Measurements from ENCODE around the gene MYLK4.
A peak's percentile ranks its signal among the peaks of the same experiment; 100 is the strongest.

MYLK4 gene

GRCh38 chr6:2780102-2780737 is 29.5 kb upstream of the MYLK4 start:
- no peak overlapping the region for H3K4me3 ChIP-seq (ENCODE audit: low read length)
- no peak for TF ChIP-seq CTCF (conservative IDR thresholded peaks at IDR 0.05; ENCODE audit: low read length)
- no peak for DNase-seq (ENCODE audit: low read depth)

- no peak overlapping the region for H3K4me3 ChIP-seq (ENCODE audit: low read length)
- no peak for DNase-seq (ENCODE audit: low read depth)
- TF ChIP-seq CTCF (conservative IDR thresholded peaks at IDR 0.05; ENCODE audit: low read length): no peak
These were observed 26.5 kb upstream of the MYLK4 start for GRCh38 chr6:2777249-2777648.

- DNase-seq (ENCODE audit: low read depth): no peak
- TF ChIP-seq CTCF (conservative IDR thresholded peaks at IDR 0.05; ENCODE audit: low read length): no peak
- H3K4me3 ChIP-seq (ENCODE audit: low read length): no peak overlapping the region
These were observed 24.3 kb upstream of the MYLK4 start for GRCh38 chr6:2775003-2775402.

- H3K4me3 ChIP-seq (ENCODE audit: low read length): no peak overlapping the region
- peak; percentile 61 for DNase-seq (ENCODE audit: low read depth)
- no peak for TF ChIP-seq CTCF (conservative IDR thresholded peaks at IDR 0.05; ENCODE audit: low read length)
These were observed 22.7 kb upstream of the MYLK4 start for GRCh38 chr6:2773449-2773848.

- TF ChIP-seq CTCF (conservative IDR thresholded peaks at IDR 0.05; ENCODE audit: low read length): no peak
- DNase-seq (ENCODE audit: low read depth): no peak
- H3K4me3 ChIP-seq (ENCODE audit: low read length): no peak overlapping the region
These were observed 22.1 kb upstream of the MYLK4 start for GRCh38 chr6:2772840-2773239.

GRCh38 chr6:2771079-2771478 is 20.4 kb upstream of the MYLK4 start:
- no peak for TF ChIP-seq CTCF (conservative IDR thresholded peaks at IDR 0.05; ENCODE audit: low read length)
- no peak for DNase-seq (ENCODE audit: low read depth)
- no peak overlapping the region for H3K4me3 ChIP-seq (ENCODE audit: low read length)

GRCh38 chr6:2770171-2770570 is 19.4 kb upstream of the MYLK4 start:
- no peak overlapping the region for H3K4me3 ChIP-seq (ENCODE audit: low read length)
- DNase-seq (ENCODE audit: low read depth): no peak
- no peak for TF ChIP-seq CTCF (conservative IDR thresholded peaks at IDR 0.05; ENCODE audit: low read length)

All from AG10803 (cell line).